NCI-H2227 (cell line): ENCODE data around the gene HAPSTR1.
A peak's percentile ranks its signal among the peaks of the same experiment; 100 is the strongest.

ENCODE experiments used
- DNase-seq: peaks from one replicate; lab custom pipeline; 2025; ENCODE audit not compliant: unreplicated experiment; lab: John Stamatoyannopoulos, UW

Gene HAPSTR1

GRCh38 chr16:9122342-9122741 lies 30.9 kb downstream of the HAPSTR1 start:
- no peak for DNase-seq

- DNase-seq = no peak
Observed at GRCh38 chr16:9122969-9123368, 31.5 kb downstream of the HAPSTR1 start.

DNA sequence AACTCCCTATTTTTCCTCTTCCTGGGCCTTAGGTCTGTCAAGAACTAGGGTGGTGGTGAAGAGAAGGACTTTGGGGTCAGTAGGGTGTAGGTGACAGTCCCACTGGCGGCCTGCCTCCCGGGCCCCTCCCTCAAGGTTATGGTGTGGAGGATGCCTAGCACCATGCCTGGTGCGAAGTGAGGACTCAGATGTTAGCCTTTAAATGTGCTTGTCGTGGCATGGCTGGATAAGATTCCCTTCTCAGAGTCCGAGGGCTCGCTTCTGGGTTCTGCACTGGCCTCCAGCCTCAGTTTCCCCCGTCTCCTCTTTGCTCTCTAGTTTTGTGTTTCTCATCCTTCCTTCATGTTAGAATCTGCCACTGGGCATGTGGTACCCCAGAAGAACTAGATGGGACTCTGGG lies 32.0 kb downstream of the HAPSTR1 start:
- no peak for DNase-seq

- no peak for DNase-seq
Observed at GRCh38 chr16:9123871-9124270, 32.4 kb downstream of the HAPSTR1 start.

- DNase-seq = no peak
Observed at GRCh38 chr16:9124444-9124843, 33.0 kb downstream of the HAPSTR1 start.

DNA sequence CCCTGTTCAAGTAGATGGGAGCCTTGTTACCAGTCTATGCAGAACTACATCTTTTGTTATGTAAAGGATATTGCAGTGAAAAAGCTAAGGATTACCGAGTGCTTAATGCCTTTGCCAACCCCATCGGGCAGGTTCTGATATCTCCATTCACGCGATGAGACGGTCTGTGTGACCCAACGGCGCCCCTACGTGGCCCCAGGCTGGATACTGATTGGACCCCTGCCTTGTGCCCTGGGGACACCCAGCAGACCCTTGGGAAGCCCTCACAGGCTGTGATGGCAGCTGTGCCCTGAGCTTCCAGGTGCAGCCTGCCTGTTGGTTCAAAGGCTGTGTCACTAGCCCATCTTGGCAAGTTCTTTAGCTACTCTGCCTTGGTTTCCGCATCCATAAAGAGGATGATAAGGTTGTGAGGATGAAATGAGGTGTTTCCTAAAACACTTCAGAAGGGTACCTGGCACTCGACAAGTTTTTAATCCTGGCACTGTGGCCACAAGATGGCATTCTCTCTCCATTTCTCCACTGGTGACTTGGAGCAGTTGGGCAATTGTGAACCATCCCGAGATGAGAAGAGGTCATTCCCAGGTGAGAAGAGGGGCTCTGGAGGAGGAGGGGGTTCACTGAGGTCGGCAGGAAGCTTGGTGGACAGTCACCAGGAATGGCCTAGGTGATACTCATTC lies 33.6 kb downstream of the HAPSTR1 start:
- no peak for DNase-seq

GRCh38 chr16:9125658-9126505 lies 34.4 kb downstream of the HAPSTR1 start:
- DNase-seq = no peak

- DNase-seq = no peak
Observed at GRCh38 chr16:9126609-9127008, 35.2 kb downstream of the HAPSTR1 start.

DNA sequence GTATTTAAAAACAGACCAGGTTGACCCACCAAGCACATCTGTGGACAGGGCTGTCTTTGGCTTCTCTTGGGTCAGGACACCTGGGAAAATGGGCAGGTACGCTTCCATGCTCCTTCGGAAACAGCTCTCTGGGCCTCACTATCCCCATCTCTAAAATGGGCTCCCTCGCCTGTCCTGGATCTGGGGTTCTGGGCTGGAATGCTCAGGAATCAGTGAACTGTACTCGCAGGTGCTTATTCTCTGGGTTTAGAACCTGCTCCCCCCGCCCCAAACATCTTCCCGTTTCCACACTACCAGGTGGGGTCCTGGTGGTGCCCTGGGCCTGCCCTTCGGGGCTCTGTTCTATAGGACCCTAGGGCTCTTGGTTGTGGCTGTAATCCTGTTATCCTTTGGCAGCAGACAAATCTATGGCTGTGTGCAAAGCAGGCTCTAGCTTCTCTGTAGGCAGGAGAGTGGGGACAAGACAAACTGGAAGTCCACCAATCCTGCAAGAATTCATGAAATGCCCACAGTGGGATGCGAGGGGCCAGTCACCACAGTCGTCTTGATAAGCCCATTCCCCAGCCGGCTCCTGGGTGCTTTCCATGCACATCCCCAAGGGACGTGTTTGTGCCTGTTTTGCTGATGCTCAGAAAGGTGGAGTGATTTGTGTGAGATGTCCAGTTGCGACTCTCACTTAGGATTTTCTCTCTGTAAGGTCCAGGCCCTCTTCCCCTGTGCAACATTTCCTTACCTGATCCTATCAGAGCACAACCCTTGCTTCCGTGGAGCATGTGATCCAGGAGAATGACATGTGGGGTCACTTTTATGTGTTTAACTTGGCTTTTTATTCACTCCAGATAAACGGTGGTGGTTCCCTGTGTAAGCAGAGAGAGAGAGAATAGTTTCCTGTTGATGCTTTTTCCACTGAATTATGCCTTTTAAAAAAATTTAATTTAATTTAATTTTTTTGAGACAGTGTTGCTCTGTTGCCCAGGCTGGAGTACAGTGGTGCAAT lies 37.2 kb downstream of the HAPSTR1 start:
- DNase-seq = no peak

DNA sequence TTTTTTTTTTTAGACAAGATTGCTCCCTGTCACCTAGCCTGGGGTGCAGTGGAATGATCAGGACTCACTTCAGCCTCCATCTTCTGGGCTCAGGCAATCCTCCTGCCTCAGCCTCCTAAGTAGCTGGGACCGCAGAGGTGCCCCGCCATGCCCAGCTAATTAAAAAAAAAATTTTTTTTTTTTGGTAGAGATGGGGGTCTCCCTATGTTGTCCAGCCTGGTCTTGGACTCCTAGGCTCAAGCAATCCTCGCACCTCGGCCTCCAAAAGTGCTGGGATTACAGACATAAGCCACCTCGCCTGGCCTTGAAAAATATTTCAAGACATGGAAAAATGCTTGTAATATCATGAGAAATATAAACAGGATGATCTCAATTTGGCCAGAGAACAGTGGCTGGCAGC lies 42.9 kb downstream of the HAPSTR1 start:
- no peak for DNase-seq

DNA sequence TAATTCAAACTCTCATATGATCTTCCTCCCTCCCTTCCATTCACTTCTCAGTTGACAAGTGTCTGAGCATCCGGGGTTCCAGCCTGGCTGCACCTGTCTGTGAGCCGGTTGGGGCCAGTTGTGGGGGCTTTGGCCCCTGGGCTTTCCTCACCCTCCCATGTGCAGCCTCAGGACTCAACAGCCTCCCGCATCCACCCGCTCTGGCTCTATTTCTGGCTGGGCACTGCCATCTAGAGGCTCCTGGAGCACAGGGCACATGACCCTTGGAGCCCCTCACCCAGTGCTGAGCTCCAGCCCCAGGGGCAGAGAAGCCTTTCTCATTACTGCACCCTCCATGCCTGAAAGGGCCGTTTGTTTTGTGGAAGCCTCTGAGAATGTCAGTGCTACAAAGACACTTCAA lies 43.3 kb downstream of the HAPSTR1 start:
- DNase-seq = peak; percentile 35

DNA sequence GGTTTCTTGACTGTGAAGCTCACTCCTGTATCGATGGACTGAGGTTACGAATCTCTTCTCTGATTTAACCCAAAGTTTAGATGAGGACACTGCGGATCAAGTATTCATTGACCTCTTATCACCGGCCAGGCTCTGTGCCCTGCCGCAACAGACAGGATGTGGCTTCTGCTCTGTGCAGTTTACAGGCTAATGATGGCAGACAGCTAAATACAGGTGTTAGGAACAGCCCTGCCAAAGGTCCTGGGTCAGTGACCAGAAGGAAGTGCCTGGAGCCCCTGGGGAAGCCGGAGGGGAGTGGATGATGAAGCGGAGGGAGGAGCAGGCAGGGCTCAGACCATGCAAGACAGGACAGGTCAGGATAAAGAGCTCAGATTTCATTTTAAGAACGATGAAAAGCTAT lies 44.4 kb downstream of the HAPSTR1 start:
- no peak for DNase-seq

DNA sequence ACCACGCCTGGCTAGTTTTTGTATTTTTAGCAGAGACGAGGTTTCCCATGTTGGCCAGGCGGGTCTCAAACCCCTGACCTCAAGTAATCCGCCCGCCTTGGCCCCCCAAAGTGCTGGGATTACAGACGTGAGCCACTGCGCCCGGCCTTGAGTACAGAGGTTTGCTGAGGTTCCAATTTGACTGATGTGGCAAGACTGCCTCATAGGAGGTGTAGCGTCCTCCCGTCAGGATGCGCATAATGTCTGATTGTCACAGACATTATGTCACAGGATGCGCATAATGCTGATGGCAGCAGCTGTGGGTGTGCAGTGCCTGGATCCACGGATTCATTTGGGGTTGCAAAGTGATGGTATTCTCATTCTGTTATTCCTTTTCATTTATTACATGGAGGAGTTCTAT lies 45.2 kb downstream of the HAPSTR1 start:
- DNase-seq = no peak

DNA sequence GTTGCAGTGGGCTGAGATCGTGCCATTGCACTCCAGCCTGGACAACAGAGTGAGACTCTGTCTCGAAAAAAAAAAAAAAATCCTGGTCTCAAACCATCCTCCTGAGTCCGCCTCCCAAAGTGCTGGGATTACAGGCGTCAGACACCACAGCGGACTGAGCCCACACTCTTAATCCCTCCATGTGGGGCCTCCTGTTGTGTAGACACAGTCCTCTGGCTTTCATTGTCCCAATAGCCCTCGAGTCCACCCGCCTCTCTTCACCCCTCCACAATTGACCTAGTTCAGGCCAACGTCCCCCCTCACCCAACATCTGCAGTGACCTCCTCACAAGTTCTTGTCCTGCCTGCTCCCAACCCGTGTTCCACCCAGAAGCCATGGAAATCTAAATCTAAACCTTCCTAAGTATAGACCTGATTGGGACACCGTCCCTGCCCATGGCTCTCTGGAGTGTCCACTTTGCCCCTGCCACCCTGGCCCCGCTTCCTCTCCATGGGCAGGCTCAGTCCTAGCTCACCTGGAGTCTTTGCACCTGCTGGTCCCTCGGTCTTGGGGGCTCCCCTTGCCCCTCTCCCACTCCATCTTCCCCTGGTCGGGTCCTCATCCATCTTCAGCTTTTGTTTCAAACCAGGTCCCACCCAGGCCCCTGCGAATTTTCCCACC lies 46.7 kb downstream of the HAPSTR1 start:
- DNase-seq = no peak

DNA sequence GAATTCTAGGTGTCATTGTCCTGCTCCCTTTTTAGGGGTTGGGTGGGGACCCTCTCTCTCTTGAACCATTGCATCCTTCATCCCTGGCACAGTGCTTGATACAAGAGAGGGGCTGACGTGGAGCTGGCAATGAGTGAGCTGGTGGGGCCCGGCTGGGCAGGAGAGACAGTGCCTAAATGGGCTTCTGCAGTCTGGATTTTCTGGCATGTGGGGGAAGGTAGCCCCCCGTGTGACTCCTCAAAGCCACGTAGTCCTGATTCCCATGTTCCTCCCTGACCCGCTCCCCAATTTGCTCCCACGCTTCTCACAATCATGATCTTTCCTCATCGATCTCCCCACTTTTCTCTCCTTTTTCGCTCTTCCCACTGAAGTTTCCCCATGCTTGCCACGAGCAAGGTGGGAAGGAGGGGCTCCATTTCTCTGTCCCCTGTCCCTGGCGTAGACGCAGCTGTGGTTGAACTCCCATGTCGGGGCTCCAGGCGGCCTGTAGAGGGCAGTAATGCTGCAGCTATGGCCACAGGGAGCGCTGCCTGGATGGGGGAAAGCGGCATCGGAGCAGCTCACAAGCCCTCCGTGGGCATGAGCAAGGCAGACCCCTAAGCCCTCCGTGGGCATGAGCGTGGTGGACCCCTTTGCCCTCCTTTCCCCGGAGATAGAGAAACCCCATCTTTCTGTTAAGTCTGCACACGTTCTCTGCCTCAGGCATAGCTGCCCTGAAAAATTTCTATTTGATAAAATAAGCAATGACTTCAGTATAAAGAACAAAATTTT lies 47.5 kb downstream of the HAPSTR1 start:
- DNase-seq = peak; percentile 86

GRCh38 chr16:9139965-9140364 lies 48.5 kb downstream of the HAPSTR1 start:
- DNase-seq = peak; percentile 49
